GM18907 (cell line): ENCODE results near the gene CDK15.
"Not testable (repeated sequence)": the region's sequence is repeated elsewhere in the genome, so short reads cannot be mapped to it uniquely, and the experiment has no call there.

Experiments
- ATAC-seq: cut with Tn5 transposase; IDR thresholded peaks from one replicate; pipeline ENCODE4 v1.9.1; 2021; ENCODE audit warnings: mild to moderate bottlenecking, moderate library complexity; ENCODE audit not compliant: unreplicated experiment

Gene CDK15

GRCh38 chr2:201789395-201789794, 16.9 kb upstream of the CDK15 start:
- ATAC-seq: no peak

GRCh38 chr2:201790291-201790690, 16.0 kb upstream of the CDK15 start:
- no peak for ATAC-seq

DNA sequence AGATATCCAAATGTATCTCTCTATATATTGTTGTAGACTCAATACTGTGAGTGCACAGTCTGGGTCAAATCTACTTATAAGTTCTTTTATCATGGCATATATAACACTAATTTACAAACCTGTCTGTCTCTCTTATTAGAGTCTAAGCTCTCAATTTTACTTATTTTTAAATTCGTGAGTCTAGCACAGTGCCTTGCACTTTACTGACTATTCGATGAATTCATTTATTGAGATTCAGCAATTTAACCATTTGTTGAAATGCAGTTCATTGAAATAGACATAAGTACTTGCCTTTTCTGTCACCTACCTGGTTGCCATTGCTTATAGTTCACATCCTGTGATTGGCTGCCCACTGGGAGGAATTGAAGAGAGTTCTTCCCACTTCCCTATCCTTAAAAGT, 15.3 kb upstream of the CDK15 start:
- no peak for ATAC-seq

GRCh38 chr2:201793631-201794030, 12.7 kb upstream of the CDK15 start:
- ATAC-seq: no peak

- no peak for ATAC-seq
Observed at GRCh38 chr2:201794294-201794693, 12.0 kb upstream of the CDK15 start.

GRCh38 chr2:201795607-201796477, 10.5 kb upstream of the CDK15 start:
- ATAC-seq: no peak

DNA sequence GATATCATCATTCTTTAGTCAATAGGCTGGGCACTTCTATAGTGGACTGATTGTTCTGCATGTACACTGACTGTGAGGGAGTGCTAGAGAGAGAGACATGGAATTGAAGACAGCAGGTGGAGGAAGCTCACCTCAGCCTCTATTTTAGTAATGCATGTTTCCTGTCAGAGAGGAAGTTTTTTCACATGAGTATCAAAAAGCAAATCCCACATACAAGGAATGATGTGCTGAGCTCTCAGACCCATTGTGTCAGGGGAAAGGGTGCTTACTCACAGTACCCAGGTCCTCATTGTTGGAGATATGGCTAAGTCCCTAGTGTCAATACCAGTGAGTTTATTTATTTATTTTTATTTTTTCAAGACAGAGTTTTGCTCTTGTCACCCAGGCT, 9.9 kb upstream of the CDK15 start:
- ATAC-seq: no peak

- ATAC-seq: no peak
Observed at GRCh38 chr2:201797175-201797840, 9.0 kb upstream of the CDK15 start.

GRCh38 chr2:201798252-201798913, 8.0 kb upstream of the CDK15 start:
- ATAC-seq: no peak

GRCh38 chr2:201798914-201799285, 7.4 kb upstream of the CDK15 start:
- ATAC-seq: not testable (repeated sequence)

GRCh38 chr2:201807452-201807999, 1.2 kb downstream of the CDK15 start:
- no peak for ATAC-seq

DNA sequence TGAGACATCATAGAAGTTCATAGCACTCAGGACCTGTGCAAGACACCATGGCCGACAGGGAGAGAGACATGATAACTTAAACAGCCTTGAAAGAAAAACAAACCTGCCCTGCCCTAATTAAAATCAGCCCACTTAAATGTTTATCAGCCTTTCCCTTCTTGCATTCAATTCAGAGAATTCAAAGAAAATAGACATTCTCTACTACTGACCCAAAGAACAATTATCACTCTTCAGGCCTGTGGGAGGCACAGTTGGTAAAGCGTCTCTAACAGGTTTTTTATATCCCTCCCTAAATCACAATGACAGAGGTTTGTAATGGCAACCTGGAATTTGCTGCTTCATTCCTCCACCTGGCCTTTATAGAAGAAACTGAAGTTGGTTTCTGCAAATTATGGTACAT, 1.7 kb downstream of the CDK15 start:
- no peak for ATAC-seq

DNA sequence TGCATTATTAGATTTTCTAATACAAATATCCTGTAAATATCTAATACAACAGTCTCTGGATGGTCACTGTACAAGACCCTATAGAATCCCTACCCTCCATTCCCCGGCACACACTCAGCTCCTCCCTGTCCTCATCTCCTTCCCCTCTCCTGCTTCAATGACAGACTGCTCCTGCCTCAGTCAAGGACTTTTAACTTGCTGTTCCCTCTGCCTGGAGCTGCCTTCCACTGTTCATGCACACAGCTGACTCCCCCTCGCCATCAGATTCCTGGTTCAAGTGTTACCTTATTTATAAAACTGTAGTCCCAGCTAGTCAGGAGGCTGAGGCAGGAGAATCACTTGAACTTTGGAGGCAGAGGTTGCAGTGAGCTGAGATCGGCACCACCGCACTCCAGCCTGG, 3.3 kb downstream of the CDK15 start:
- no peak for ATAC-seq

DNA sequence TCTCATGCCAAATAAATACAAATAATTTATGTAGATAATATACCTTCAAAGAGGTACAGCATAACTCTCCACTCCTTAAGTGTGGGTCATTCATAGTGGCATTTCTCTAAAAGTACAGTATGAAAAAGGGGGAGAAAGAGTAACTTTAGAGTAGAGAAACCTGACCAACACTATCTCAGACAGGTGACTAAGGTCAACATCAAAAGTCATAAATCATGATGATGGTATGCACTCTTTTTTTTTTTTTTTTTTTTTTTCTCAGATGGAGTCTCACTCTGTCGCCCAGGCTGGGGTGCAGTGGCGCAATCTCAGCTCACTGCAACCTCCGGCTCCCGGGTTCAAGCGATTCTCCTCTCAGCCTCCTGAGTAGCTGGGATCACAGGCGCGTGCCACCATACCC, 4.3 kb downstream of the CDK15 start:
- ATAC-seq: not testable (repeated sequence)

- no peak for ATAC-seq
Observed at GRCh38 chr2:201813996-201814760, 7.8 kb downstream of the CDK15 start.

- no peak for ATAC-seq
Observed at GRCh38 chr2:201816657-201817575, 10.6 kb downstream of the CDK15 start.

GRCh38 chr2:201820383-201821007, 14.2 kb downstream of the CDK15 start:
- ATAC-seq: no peak

DNA sequence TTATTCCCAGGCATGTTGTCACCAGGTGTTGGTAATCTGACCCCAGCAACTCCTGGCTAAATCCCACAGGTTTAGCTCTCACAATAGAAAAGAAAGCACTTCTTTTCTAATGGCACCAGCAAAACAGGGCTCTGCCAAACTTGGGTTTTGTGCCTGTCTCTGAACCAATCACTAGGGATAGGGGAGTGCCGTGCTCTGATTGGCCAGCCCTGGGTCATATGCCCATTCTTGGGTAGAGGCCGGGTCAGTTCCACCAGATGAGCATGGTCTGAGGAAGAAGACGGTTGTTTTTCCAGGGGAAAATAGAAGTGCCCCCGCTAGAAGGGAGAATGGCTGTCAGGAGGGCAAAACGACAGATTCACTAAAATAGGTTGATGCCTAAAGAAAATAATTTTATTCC, 14.7 kb downstream of the CDK15 start:
- no peak for ATAC-seq

GRCh38 chr2:201824212-201824611, 17.9 kb downstream of the CDK15 start:
- no peak for ATAC-seq
